H1 (cell line): ENCODE data around the gene RNF166. TPM values are rescaled to one million over a fixed set of nuclear protein-coding genes. Genes with fewer than 3 reads are reported as not detected.

Experiments used
- BRCA1 ChIP-seq: IDR thresholded peaks from 2 replicates; pipeline ENCODE4 v1.6.1; 2012; ENCODE audit warnings: low read depth, low read length, improper control_type of control experiment
- CBX8 ChIP-seq: fragments of 300-800, 300-1000 bp; sonication (generic); IDR thresholded peaks from 2 replicates; pipeline ENCODE4 v1.7.1; 2016; ENCODE audit warnings: low read depth, low read length, borderline replicate concordance
- EP300 ChIP-seq, 2 experiments: IDR thresholded peaks; 1 replicate in 1 of 2; 2 replicates in 1 of 2; pipeline ENCODE4 v1.6.1; 2011 to 2012; ENCODE audit warnings: low read depth in 2 of 2, low read length in 2 of 2, mild to moderate bottlenecking in 2 of 2, borderline replicate concordance in 1 of 2, inconsistent platforms in 1 of 2, moderate library complexity in 1 of 2
- GABPA ChIP-seq: IDR thresholded peaks from 2 replicates; pipeline ENCODE4 v1.6.1; 2011; ENCODE audit warnings: mild to moderate bottlenecking, low read length, moderate library complexity, borderline replicate concordance; ENCODE audit not compliant: insufficient read depth
- HDAC2 ChIP-seq, 2 experiments: fragments of 300-600 bp in 1 of 2; sonication (generic) in 1 of 2; IDR thresholded peaks; 2 replicates each; pipeline ENCODE4 v1.6.1; 2011 to 2012; ENCODE audit warnings: low read depth in 2 of 2, low read length in 2 of 2, mild to moderate bottlenecking in 2 of 2, moderate library complexity in 2 of 2, borderline replicate concordance in 1 of 2, inconsistent platforms in 1 of 2
- KDM1A ChIP-seq: fragments of 200-600, 300-600 bp; sonication (generic); IDR thresholded peaks from 2 replicates; pipeline ENCODE4 v1.7.1; 2016; ENCODE audit warnings: mild to moderate bottlenecking, low read length, borderline replicate concordance
- NRF1 ChIP-seq: IDR thresholded peaks from 2 replicates; pipeline ENCODE4 v1.6.1; 2011; ENCODE audit warnings: mild to moderate bottlenecking, low read depth, low read length, improper control_type of control experiment
- RAD21 ChIP-seq, 2 experiments: IDR thresholded peaks in 1 of 2; conservative IDR thresholded peaks in 1 of 2; 2 replicates each; pipeline ENCODE4 v1.6.1; 2011; ENCODE audit warnings: low read depth in 2 of 2, low read length in 2 of 2, improper control_type of control experiment in 1 of 2, inconsistent platforms in 1 of 2, mild to moderate bottlenecking in 1 of 2, moderate library complexity in 1 of 2
- SAP30 ChIP-seq: fragments of 300-600 bp; sonication (generic); IDR thresholded peaks from 2 replicates; pipeline ENCODE4 v1.7.1; 2012; ENCODE audit warnings: low read length, moderate library complexity, mild to moderate bottlenecking, inconsistent platforms; ENCODE audit not compliant: insufficient read depth, insufficient replicate concordance
- TCF12 ChIP-seq: IDR thresholded peaks from 2 replicates; pipeline ENCODE4 v1.6.1; 2011; ENCODE audit warnings: low read depth, mild to moderate bottlenecking, low read length
- polyA plus RNA-seq, 7 experiments: library from polyadenylated mRNA; depleted of rRNA in 3 of 7; stranded (reverse) in 5 of 7; unstranded in 2 of 7; fragments of >200 nt in 5 of 7; fragments of 200-250 nt in 2 of 7; gene quantifications; 1 replicate in 5 of 7; 2 replicates in 1 of 7; 4 replicates in 1 of 7; pipeline versions ENCODE4 v1.2.1 to v1.2.3, GENCODE V29; 2011 to 2013; ENCODE audit warnings: missing spikeins in 2 of 7, mixed read lengths in 2 of 7
- total RNA-seq: library from RNA; stranded (reverse); fragmentation: NEBNext Ultra II Directional; extraction: Animal tissue kit (Norgen Biotek cat#: 25700); gene quantifications from 2 replicates; pipeline ENCODE4 v1.2.1, GENCODE V29; 2021
- TF ChIP-seq, protein P1 (sequence below): IDR thresholded peaks from 2 replicates; pipeline ENCODE4 v1.6.1; 2011; ENCODE audit warnings: low read length, improper control_type of control experiment
- TF ChIP-seq, protein P2 (sequence below): IDR thresholded peaks from 2 replicates; pipeline ENCODE4 v1.6.1; 2012; ENCODE audit warnings: inconsistent platforms

RNF166 gene
- total and polyA plus RNA-seq, 2 of the 8 experiments (the other 6 are each of a cell fraction or from before 2014, with no cell fraction given), result 29.8 to 31.2 TPM

DNA sequence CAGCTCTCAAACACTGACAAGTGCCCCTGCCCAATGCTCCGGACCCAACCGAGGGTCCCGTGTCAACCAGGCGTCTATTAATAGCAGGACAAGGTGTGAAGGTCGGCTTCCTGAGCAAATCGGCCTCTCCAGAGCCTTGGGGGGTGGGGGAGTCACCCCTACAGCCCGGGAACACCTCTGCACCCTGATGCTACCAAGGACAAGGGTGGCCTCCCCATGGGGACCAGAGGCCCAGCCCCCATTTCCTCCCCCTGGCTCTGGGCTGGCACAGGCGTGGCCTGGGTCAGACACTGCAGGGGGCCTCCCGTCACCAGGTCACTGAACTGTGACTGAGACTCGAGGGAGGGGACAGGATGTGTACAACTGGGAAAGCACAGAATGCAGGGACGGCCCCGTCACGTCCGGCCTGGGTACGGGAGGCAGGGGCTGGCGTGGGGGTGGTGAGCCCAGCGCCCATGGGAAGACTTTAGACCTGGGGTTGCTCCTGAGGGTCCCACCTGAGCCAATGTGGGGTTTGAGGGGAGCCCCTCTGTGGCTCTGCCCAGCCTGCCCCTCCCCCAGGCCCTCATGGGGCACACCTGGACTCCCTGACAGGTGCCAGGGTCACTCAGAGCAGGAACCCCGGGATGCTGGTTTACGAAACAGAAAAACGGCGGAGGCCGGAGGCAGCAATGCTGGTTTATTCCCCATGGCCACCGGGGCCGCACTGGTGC is 54.8 kb downstream of the RNF166 start (continued):
- TF ChIP-seq SAP30, result no peak
- no peak for TF ChIP-seq EP300 (IDR thresholded peaks at IDR 0.05; ENCODE audit: borderline replicate concordance in 1 of 2, low read depth in 2 of 2, low read length in 2 of 2)
- TF ChIP-seq, protein P1, sequence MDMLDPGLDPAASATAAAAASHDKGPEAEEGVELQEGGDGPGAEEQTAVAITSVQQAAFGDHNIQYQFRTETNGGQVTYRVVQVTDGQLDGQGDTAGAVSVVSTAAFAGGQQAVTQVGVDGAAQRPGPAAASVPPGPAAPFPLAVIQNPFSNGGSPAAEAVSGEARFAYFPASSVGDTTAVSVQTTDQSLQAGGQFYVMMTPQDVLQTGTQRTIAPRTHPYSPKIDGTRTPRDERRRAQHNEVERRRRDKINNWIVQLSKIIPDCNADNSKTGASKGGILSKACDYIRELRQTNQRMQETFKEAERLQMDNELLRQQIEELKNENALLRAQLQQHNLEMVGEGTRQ, result no peak
- TF ChIP-seq RAD21 (IDR thresholded peaks at IDR 0.05 in 1 of 2, conservative IDR thresholded peaks at IDR 0.05 in 1 of 2; ENCODE audit: low read depth in 2 of 2, low read length in 2 of 2), result no peak
- TF ChIP-seq GABPA, result no peak
- no peak for TF ChIP-seq CBX8
- TF ChIP-seq HDAC2 (IDR thresholded peaks at IDR 0.05; ENCODE audit: borderline replicate concordance in 1 of 2, low read depth in 2 of 2, low read length in 2 of 2), result no peak
- TF ChIP-seq NRF1, result no peak
- TF ChIP-seq BRCA1, result no peak
- TF ChIP-seq TCF12, result no peak
- TF ChIP-seq KDM1A, result no peak
- TF ChIP-seq, protein P2, sequence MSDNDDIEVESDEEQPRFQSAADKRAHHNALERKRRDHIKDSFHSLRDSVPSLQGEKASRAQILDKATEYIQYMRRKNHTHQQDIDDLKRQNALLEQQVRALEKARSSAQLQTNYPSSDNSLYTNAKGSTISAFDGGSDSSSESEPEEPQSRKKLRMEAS, result no peak
